Measurements from ENCODE around the gene MCM5. TPM values are rescaled to one million over a fixed set of nuclear protein-coding genes. Genes with fewer than 3 reads are reported as not detected.

Gene MCM5
- total and polyA plus RNA-seq, 7 donors: 9.9 to 42.6 (median 13.4) TPM

- Histone ChIP-seq H3K4me1 (no peaks in the 10 kb centered on the region), H3K27ac (no peak overlapping the region), H3K27me3 (no peaks in the 10 kb centered on the region), H3K4me3 (no peak overlapping the region), H3K36me3 (no peaks in the 10 kb centered on the region), H3K9me3 (no peaks in the 10 kb centered on the region)
- TF ChIP-seq POLR2AphosphoS5 (IDR thresholded peaks at IDR 0.05): no peak
- no peak for TF ChIP-seq EP300 (IDR thresholded peaks at IDR 0.05)
- TF ChIP-seq CTCF (IDR thresholded peaks at IDR 0.05): no peak
- no peak for TF ChIP-seq POLR2A (IDR thresholded peaks at IDR 0.05)
- intact Hi-C loops (cut with DNase I): no loop called here
- WGBS, 2 donors: 80 to 88% methylated on average over 8 of the region's 8 CpGs
- no peak for DNase-seq
These were observed 60.7 kb downstream of the MCM5 start for GRCh38 chr22:35460688-35461087.

- Histone ChIP-seq H3K36me3 (no peaks in the 10 kb centered on the region), H3K4me1 (peaks cover 0 to 6% (median 5%) of the 10 kb centered on the region in 4 donors), H3K9me3 (no peaks in the 10 kb centered on the region), H3K27ac (no peak overlapping the region), H3K27me3 (no peaks in the 10 kb centered on the region), H3K4me3 (no peak overlapping the region)
- intact Hi-C loops (cut with DNase I): no loop called here
- 81 to 85% methylated on average over 9 of the region's 9 CpGs for WGBS, 2 donors
- TF ChIP-seq POLR2A (IDR thresholded peaks at IDR 0.05) (no peak), EP300 (IDR thresholded peaks at IDR 0.05) (no peak), CTCF (IDR thresholded peaks at IDR 0.05) (no peak), POLR2AphosphoS5 (IDR thresholded peaks at IDR 0.05) (no peak)
- DNase-seq: no peak
These were observed 62.7 kb downstream of the MCM5 start for GRCh38 chr22:35462498-35463230.

GRCh38 chr22:35463231-35463933, 63.4 kb downstream of the MCM5 start:
- no peaks in the 10 kb centered on the region for H3K36me3 ChIP-seq
- no peaks in the 10 kb centered on the region for H3K27me3 ChIP-seq
- intact Hi-C loops (cut with DNase I): no loop called here
- no peaks in the 10 kb centered on the region for H3K9me3 ChIP-seq
- WGBS, 2 donors: 97% methylated on average over 2 of the region's 2 CpGs
- TF ChIP-seq POLR2AphosphoS5 (IDR thresholded peaks at IDR 0.05) (no peak), CTCF (IDR thresholded peaks at IDR 0.05) (no peak), EP300 (IDR thresholded peaks at IDR 0.05) (no peak), POLR2A (IDR thresholded peaks at IDR 0.05) (no peak)
- DNase-seq: no peak
- H3K27ac ChIP-seq: no peak overlapping the region
- no peak overlapping the region for H3K4me3 ChIP-seq
- H3K4me1 ChIP-seq: peaks cover 0 to 13% (median 12%) of the 10 kb centered on the region in 4 donors

- 84 to 91% methylated on average over 3 of the region's 3 CpGs for WGBS, 2 donors
These were observed 64.5 kb downstream of the MCM5 start for GRCh38 chr22:35464399-35464798.

More at GRCh38 chr22:35464399-35464798, 64.5 kb downstream of the MCM5 start:
- Histone ChIP-seq H3K36me3 (no peaks in the 10 kb centered on the region), H3K27ac (no peak overlapping the region), H3K4me1 (peaks cover 0 to 23% (median 21%) of the 10 kb centered on the region in 4 donors), H3K27me3 (no peaks in the 10 kb centered on the region), H3K9me3 (no peaks in the 10 kb centered on the region), H3K4me3 (no peak overlapping the region)
- TF ChIP-seq EP300 (IDR thresholded peaks at IDR 0.05) (no peak), POLR2A (IDR thresholded peaks at IDR 0.05) (no peak), CTCF (IDR thresholded peaks at IDR 0.05) (no peak), POLR2AphosphoS5 (IDR thresholded peaks at IDR 0.05) (no peak)
- intact Hi-C loops (cut with DNase I): no loop called here
- DNase-seq: no peak
